HG03571 (cell line): Measurements from ENCODE around the gene BEST2.
"Not testable (repeated sequence)": the region's sequence is repeated elsewhere in the genome, so short reads cannot be mapped to it uniquely, and the experiment has no call there.

ENCODE experiments used
- ATAC-seq: cut with Tn5 transposase; IDR thresholded peaks from one replicate; pipeline ENCODE4 v1.9.1; 2021; ENCODE audit not compliant: unreplicated experiment

BEST2 gene

GRCh38 chr19:12751635-12752034, at the start of gene BEST2:
TSS of gene BEST2 (plus strand) at chr19:12751791. CDS start at chr19:12752593, 802 bp downstream.
- ATAC-seq = no peak

- no peak for ATAC-seq
Measured at GRCh38 chr19:12703046-12703445, 48.5 kb upstream of the BEST2 start.

DNA sequence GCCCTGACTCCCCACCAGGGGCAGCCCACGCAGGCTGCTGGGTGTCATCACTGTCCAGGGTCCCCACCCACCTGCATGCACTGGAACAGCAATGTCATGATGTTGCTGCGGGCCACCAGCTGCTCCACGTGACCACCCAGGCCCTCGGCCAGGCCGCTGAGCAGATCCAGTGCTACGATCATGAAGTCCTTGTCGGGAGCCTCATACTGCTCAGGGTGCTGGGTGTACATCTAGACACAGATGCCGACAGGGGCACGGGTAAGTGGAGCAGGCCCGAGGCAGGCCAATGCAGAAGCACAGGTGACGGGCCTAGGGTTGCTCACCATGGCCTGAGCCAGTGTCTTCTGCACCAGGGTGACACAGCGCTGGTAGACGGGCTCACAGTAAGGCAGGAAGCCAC, 46.4 kb upstream of the BEST2 start:
- ATAC-seq = no peak

DNA sequence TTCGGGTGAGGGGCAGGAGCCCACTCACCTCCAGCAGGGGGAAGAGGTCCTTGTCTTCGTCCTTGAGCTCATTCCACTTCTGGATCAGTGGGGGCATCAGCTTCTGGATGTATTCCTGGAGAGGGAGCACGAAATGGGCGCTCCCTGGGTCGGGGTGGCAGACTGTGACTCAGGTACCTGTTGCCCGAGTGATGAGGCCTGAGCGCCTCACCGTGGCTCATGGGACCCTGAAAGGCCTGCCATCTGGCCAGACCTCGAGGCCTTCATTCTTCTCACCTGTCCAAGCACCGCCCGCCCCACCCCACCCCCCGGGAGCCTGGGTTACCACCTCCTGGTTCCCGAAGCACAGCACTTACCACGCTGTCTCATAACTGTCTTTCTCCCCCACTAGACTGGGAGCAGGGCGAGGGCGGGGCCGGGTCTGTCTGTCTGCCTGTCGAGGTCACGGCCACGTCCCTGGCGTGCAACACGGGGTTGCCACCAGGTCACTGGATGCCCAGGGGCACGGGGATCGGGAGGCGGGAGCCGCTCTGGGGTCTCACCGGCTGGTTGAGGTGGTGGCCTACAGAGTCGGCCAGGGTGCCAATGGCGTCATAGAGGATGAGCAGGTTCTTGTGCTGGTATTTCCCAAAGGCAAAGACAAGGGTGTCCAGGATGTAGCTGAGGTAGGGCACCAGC, 45.8 kb upstream of the BEST2 start:
- ATAC-seq = no peak

DNA sequence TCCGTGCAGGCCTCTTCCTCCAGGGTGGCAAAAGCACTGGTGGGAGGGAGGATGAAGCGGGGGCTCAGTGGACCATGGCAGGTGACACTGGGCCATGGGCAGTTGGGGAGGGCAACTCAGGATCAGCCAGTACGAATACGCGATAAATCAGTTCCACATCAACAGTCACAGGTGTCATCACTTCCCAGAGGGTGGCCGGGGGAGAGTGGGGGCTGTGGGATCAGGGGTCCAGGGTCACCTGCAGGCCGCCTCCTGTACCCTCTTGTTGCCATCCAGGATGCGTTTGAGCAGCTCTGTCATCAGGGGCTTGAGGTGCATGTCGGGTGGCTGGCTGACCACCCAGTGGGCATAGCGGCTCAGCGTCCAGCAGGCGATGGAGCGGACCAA, 45.3 kb upstream of the BEST2 start:
- no peak for ATAC-seq

- ATAC-seq = no peak
Measured at GRCh38 chr19:12708641-12709040, 43.0 kb upstream of the BEST2 start.

DNA sequence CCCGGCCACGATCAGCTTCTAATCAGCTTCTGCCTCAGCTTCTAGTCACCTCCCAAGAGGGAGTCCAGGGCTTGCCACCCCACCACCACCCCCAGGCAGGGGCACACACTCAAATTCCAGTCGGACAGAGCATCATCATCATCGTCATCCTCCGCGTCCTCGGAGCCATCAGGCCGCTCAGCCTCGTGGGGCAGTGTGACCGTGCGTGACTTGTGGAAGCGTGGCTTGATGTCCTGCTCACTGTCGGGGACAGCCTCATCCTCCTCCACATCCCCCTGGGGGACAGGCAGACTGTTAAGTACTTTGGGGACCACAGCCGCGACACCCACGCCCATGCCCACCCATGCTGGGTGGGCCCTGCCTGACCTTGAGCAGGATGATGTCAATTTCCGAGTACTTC, 40.4 kb upstream of the BEST2 start:
- ATAC-seq = no peak

- ATAC-seq = not testable (repeated sequence)
Measured at GRCh38 chr19:12712077-12712476, 39.5 kb upstream of the BEST2 start.

- not testable (repeated sequence) for ATAC-seq
Measured at GRCh38 chr19:12713304-12713703, 38.3 kb upstream of the BEST2 start.

DNA sequence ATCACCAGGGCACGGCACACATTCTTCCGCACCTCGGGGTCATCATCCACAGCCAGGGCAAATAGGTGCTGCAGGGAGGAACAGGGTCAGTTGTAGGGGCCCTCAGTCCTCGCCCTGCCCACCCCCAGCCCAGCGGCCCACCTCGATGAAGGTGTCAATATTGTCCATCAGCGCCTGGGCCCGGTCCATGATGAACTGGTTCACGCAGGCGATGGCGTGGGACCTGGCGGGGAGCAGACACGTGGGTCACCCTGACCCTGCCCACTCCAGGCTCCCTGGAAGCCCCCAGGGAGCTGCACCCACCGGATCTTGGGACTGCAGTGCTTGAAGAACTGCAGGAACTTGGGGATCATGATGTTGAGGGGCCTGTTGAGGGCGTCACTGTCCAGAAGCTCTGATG, 36.5 kb upstream of the BEST2 start:
- no peak for ATAC-seq

DNA sequence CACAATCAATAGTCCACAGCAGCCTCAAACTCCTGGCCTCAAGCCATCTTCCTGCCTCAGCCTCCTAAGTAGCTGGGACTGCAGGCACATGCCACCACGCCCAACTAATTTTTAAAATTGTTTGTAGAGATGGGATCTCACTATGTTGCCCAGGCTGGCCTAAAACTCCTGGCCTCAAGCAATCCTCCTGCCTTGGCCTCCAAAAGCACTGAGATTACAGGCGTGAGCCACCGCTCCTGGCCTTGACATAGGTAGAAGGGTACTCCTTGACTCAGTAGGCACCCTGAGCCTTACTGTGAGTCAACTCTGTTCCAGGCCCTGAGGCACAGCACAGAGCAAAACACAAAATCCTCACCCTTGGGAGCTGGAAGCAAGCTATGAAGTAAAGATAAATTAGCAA, 35.7 kb upstream of the BEST2 start:
- no peak for ATAC-seq

DNA sequence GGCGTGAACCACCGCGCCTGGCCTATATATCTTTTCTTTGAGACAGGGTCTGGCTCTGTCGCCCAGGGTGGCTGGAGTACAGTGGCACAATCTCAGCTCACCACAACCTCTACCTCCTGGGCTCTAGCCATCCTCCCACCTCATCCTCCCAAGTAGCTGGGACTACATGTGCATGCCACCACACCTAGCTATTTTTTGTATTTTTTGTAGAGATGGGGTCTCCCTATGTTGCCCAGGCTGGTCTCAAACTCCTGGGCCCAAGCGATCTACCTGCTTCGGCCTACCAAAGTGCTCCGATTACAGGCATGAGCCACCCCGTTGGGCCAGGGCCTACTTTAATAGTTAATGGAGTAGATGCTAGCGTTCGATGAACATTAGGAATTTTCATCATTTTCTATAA, 31.3 kb upstream of the BEST2 start:
- ATAC-seq = no peak

DNA sequence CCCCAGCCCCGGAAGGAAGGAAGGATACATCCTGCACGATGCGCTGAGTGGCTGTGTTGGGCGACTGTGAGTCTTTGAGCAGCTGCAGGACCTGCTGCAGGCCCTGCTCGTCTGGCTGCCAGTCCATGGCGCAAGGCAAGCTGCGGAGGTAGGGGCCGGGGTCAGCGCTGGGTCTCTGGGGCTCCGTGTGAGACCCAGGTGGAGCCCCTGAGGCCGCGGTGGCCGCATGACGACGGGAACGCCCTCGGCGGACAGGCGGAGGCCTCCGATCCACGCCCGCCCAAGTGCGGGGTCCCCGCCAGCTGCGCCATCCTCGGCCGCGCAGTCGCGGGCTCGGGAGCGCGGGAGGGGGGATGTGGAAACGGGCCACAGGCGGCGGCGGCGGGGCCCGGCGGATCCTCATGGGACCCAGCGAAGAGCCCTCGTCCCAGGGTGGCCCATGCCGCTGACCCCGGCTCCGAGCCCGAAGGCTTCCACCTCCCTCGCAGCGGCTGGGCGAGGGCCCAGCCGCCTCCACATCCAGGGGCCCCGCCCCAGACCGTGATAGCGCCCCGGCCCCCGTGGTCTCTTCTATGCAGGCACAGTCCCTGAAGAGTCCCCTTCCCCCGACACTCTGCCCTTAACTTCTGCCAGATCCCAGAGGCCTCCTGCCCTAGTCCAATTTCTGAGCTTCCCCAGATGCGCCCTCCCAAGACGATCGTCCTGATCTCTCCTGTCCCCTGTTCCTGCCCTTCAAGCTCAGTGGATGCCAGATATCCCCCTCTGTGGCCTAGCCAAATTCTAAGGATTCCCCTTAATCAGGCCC, 30.5 kb upstream of the BEST2 start:
- no peak for ATAC-seq

DNA sequence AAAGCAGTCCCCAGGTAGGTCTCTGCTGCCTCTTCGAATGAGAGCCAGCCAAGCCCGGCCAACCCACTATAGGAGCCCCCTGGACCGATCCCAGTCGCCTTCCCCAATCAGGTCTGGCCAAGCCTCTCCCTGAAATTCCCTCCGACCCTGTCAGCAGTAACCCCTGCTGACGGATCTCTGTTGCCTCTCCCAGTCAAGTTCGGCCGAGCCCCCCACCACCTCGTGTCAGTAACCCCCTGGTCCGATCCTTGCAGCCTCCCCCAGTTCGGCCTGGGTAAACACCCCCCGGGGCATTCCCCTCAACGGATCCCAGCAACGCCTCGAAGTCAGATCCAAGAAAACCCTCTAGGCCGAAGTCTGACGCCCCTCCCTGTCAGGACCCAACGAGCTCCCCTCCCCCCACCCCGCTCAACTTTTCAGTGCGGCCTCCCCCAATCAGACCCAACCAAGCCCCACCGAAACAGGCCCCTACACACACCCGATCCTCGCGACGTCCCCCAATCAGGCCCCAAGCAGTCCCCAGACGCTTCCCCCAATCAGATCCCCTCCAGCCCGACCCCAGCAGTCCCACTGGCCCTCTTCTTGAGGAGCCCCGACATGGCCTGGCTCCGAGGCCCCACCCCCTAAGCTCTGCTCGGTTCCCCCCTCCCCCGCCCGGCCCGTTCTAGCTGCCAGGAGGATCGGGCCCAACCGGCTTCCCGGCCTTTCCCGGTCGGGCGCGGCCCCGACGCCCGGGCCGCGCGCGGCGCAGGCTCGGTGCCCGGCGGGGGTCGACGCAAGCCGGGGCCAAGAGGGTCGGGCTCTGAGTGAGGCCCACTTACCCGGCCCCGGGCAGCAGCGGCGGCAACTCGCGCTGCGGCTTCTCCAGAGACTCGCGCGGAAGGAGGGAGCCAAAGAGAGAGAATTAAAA, 29.7 kb upstream of the BEST2 start:
- ATAC-seq = peak; percentile 18

- ATAC-seq = peak; percentile 65
Measured at GRCh38 chr19:12722566-12723380, 28.8 kb upstream of the BEST2 start.

DNA sequence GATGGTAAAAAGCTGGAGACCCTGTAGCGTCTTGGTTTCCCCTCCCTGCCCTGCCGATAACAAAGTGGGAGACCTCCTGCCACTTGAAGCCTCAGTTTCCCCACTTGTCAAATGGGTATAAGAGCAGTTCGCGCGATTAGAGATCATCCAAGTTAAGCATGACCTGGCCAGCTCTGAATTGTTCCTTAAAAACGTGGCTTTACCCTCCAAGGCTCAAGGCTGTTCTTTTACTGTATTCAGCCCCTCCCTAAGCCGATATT, 28.3 kb upstream of the BEST2 start:
- ATAC-seq = no peak

GRCh38 chr19:12723641-12724426, 27.8 kb upstream of the BEST2 start, which contains the start of gene TNPO2:
TSS of gene TNPO2 (minus strand) at chr19:12723932. CDS start at chr19:12720977, 2,955 bp downstream.
- no peak for ATAC-seq

DNA sequence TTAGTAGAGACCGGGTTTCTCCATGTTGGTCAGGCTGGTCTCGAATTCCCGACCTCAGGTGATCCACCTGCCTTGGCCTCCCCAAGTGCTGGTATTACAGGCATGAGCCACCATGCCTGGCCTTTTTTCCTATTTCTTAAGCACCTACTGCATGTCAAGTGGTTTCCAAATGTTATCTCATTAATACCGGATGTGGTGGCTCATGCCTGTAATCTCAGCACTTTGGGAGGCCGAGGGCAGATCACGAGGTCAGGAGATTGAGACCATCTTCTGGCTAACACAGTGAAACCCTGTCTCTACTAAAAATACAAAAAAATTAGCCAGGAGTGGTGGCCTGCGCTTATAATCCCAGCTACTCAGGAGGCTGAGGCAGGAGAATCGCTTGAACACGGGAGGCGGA, 26.0 kb upstream of the BEST2 start:
- ATAC-seq = not testable (repeated sequence)

GRCh38 chr19:12726988-12727316, 24.6 kb upstream of the BEST2 start:
- ATAC-seq = no peak

GRCh38 chr19:12727745-12728433, 23.7 kb upstream of the BEST2 start:
- ATAC-seq = no peak
